ENCODE results near the gene CEP170. TPM values are rescaled to one million over a fixed set of nuclear protein-coding genes. Genes with fewer than 3 reads are reported as not detected.
A peak's percentile ranks its signal among the peaks of the same experiment; 100 is the strongest.

Gene CEP170
- total RNA-seq, 6 experiments from 2014 or later, result 98.6 to 131 (median 117) TPM

- TF ChIP-seq CTCF (IDR thresholded peaks at IDR 0.05), result no peak
- H3K4me1 Mint-ChIP-seq (ENCODE audit: low read depth), result peaks cover 78% of the 10 kb centered on the region
- peaks cover 67% of the 10 kb centered on the region for H3K36me3 Mint-ChIP-seq (ENCODE audit: low read depth)
- H3K27me3 Mint-ChIP-seq (ENCODE audit: insufficient read depth), result peaks cover 3% of the 10 kb centered on the region
- H3K4me3 Mint-ChIP-seq, result no peak overlapping the region
- DNase-seq, result no peak
- peaks cover 9% of the 10 kb centered on the region for H3K9me3 Mint-ChIP-seq
- H3K27ac Mint-ChIP-seq, result no peak overlapping the region
Observed at GRCh38 chr1:243292117-243292516, 37.0 kb upstream of the CEP170 start.

GRCh38 chr1:243291292-243291691 lies 36.2 kb upstream of the CEP170 start:
- no peak for TF ChIP-seq CTCF (IDR thresholded peaks at IDR 0.05)
- no peak for DNase-seq
- Mint-ChIP-seq H3K9me3 (peaks cover 9% of the 10 kb centered on the region), H3K4me3 (peak overlapping the region; percentile 18; the same call in 1 of the 2 replicates), H3K4me1 (ENCODE audit: low read depth) (peaks cover 80% of the 10 kb centered on the region), H3K27ac (peak overlapping the region; percentile 20; the same call in 1 of the 2 replicates), H3K27me3 (ENCODE audit: insufficient read depth) (peaks cover 3% of the 10 kb centered on the region), H3K36me3 (ENCODE audit: low read depth) (peaks cover 58% of the 10 kb centered on the region)

- H3K27me3 Mint-ChIP-seq (ENCODE audit: insufficient read depth), result no peaks in the 10 kb centered on the region; the same call in 1 of the 2 replicates
- H3K4me3 Mint-ChIP-seq, result peak overlapping the region; percentile 74
- peaks cover 84% of the 10 kb centered on the region for H3K4me1 Mint-ChIP-seq (ENCODE audit: low read depth)
- no peak for DNase-seq
- TF ChIP-seq CTCF (IDR thresholded peaks at IDR 0.05), result no peak
- peak overlapping the region; percentile 93 for H3K27ac Mint-ChIP-seq
- H3K9me3 Mint-ChIP-seq, result no peaks in the 10 kb centered on the region; the same call in 1 of the 2 replicates
- peaks cover 54% of the 10 kb centered on the region for H3K36me3 Mint-ChIP-seq (ENCODE audit: low read depth)
Observed at GRCh38 chr1:243288062-243288461, 33.0 kb upstream of the CEP170 start.

GRCh38 chr1:243287652-243288051 lies 32.6 kb upstream of the CEP170 start:
- no peaks in the 10 kb centered on the region; the same call in 1 of the 2 replicates for H3K27me3 Mint-ChIP-seq (ENCODE audit: insufficient read depth)
- H3K4me3 Mint-ChIP-seq, result peak overlapping the region; percentile 74
- peak overlapping the region; percentile 93 for H3K27ac Mint-ChIP-seq
- H3K36me3 Mint-ChIP-seq (ENCODE audit: low read depth), result peaks cover 53% of the 10 kb centered on the region
- H3K9me3 Mint-ChIP-seq, result no peaks in the 10 kb centered on the region; the same call in 1 of the 2 replicates
- peaks cover 86% of the 10 kb centered on the region for H3K4me1 Mint-ChIP-seq (ENCODE audit: low read depth)
- TF ChIP-seq CTCF (IDR thresholded peaks at IDR 0.05), result no peak
- peak; percentile 82 for DNase-seq

- H3K4me3 Mint-ChIP-seq, result peak overlapping the region; percentile 74
- no peak for TF ChIP-seq CTCF (IDR thresholded peaks at IDR 0.05)
- peaks cover 84% of the 10 kb centered on the region for H3K4me1 Mint-ChIP-seq (ENCODE audit: low read depth)
- peak overlapping the region; percentile 93 for H3K27ac Mint-ChIP-seq
- H3K9me3 Mint-ChIP-seq, result no peaks in the 10 kb centered on the region; the same call in 1 of the 2 replicates
- H3K27me3 Mint-ChIP-seq (ENCODE audit: insufficient read depth), result no peaks in the 10 kb centered on the region; the same call in 1 of the 2 replicates
- no peak for DNase-seq
- H3K36me3 Mint-ChIP-seq (ENCODE audit: low read depth), result peaks cover 55% of the 10 kb centered on the region
Observed at GRCh38 chr1:243287123-243287460, 32.0 kb upstream of the CEP170 start.
